ENCODE data around the gene MYO5B. TPM values are rescaled to one million over a fixed set of nuclear protein-coding genes. Genes with fewer than 3 reads are reported as not detected.

Gene MYO5B
- total and polyA plus RNA-seq, 9 of the 15 experiments (the other 6 are each of a cell fraction or from before 2014, with no cell fraction given) = 0.07 to 0.42 (median 0.28) TPM

DNA sequence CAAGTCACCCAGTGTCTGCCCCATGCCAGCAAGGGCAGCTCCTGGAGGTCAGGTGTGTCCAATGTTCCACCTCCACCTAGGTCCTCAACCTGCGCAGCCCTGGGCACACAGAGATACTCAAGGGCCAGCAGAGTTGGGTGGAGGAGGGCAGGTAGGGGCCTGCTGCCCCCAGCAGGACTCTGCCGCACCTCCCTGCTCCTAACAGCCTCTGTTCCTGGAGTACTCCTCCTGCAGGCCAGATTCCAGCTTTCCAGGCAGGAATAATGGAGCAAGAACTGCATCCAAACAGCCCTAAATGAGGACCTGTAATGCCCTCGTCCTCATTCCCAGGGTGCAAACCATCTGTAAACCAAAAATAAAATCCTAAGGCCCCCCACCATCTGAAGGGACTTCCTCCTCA is 337.2 kb downstream of the MYO5B start (continued):
- TF ChIP-seq SNIP1 (IDR thresholded peaks at IDR 0.05; ENCODE audit: low read depth) = no peak
- TF ChIP-seq GABPB1 (CRISPR knock-in tag; IDR thresholded peaks at IDR 0.05) = no peak
- no peak for TF ChIP-seq KLF1 (tag; IDR thresholded peaks at IDR 0.05)

DNA sequence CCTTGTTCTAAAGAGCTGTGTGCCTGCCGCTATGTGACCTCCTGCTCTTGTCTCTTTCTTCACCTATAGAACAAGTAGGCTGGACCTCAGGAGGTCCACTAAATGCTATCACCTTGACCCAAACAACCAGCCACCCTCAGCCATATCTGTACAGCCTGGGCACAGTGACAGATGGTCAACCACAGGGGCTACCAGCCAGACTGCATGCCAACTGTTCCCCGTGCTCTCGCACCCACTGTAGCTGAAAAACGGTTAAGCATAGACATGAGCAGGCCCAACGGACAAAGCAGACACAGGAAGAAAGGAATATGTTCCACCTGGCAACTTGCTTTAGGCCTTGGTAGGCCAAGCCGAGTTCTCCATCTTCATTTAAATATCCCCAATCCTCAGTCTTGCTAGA is 338.5 kb downstream of the MYO5B start:
- CTCF ChIA-PET (ENCODE audit: low intra/inter-chr PET ratio) = no interaction called here
- in situ Hi-C loops (cut with MboI) = loop anchor here (25.0 kb wide), 1 partner anchor 1169 kb away; no protein-coding TSS in a partner anchor
- TF ChIP-seq PHTF2 (CRISPR knock-in tag; IDR thresholded peaks at IDR 0.05) (no peak), SPI1 (IDR thresholded peaks at IDR 0.05; ENCODE audit: borderline replicate concordance, low read depth, low read length) (no peak), KAT2B (IDR thresholded peaks at IDR 0.05; ENCODE audit: low read depth, low read length) (no peak), MIER1 (IDR thresholded peaks at IDR 0.05; ENCODE audit: low read depth) (no peak), STAT5B (CRISPR knock-in tag; IDR thresholded peaks at IDR 0.05) (no peak), PCBP1 (IDR thresholded peaks at IDR 0.05; ENCODE audit: low read depth, low read length, poor library complexity, severe bottlenecking) (no peak), FOXP1 (CRISPR knock-in tag; IDR thresholded peaks at IDR 0.05) (no peak), FOS (IDR thresholded peaks at IDR 0.05; ENCODE audit: extremely low read depth, insufficient read length) (no peak), ZBTB43 (CRISPR knock-in tag; IDR thresholded peaks at IDR 0.05) (no peak), RBM34 (IDR thresholded peaks at IDR 0.05; ENCODE audit: borderline replicate concordance, insufficient read depth, low read length) (no peak), SRSF3 (IDR thresholded peaks at IDR 0.05; ENCODE audit: insufficient read depth, low read length) (no peak), TARDBP (IDR thresholded peaks at IDR 0.05) (no peak), GATAD2B (IDR thresholded peaks at IDR 0.05; ENCODE audit: borderline replicate concordance) (no peak), HIVEP1 (CRISPR knock-in tag; IDR thresholded peaks at IDR 0.05) (no peak), DLX4 (CRISPR knock-in tag; IDR thresholded peaks at IDR 0.05) (no peak), JUND (IDR thresholded peaks at IDR 0.05; ENCODE audit: borderline replicate concordance, low read depth, low read length) (no peak), JUND (tag; IDR thresholded peaks at IDR 0.05; ENCODE audit: borderline replicate concordance, low read depth, low read length) (no peak)
- TF ChIP-seq, protein P1, sequence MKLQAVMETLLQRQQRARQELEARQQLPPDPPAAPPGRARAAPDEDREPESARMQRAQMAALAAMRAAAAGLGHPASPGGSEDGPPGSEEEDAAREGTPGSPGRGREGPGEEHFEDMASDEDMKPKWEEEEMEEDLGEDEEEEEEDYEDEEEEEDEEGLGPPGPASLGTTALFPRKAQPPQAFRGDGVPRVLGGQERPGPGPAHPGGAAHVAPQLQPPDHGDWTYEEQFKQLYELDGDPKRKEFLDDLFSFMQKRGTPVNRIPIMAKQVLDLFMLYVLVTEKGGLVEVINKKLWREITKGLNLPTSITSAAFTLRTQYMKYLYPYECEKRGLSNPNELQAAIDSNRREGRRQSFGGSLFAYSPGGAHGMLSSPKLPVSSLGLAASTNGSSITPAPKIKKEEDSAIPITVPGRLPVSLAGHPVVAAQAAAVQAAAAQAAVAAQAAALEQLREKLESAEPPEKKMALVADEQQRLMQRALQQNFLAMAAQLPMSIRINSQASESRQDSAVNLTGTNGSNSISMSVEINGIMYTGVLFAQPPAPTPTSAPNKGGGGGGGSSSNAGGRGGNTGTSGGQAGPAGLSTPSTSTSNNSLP (IDR thresholded peaks at IDR 0.05; ENCODE audit: borderline replicate concordance, low read depth, low read length) = no peak

More for the DNA sequence above, 338.5 kb downstream of the MYO5B start:
- WGBS (ENCODE audit: insufficient coverage, low coverage, missing lambda C conversion rate) = 5% methylated on average over 5 of the region's 6 CpGs
- intact Hi-C loops (cut with micrococcal nuclease) = loop anchor here (10.0 kb wide), 2 partner anchors 92 to 122 kb away; no protein-coding TSS in a partner anchor
- H3K79me2 ChIP-seq (ENCODE audit: control insufficient read depth, insufficient read depth, low read length) = no peaks in the 10 kb centered on the region
- no peak overlapping the region for H3K4me2 ChIP-seq (ENCODE audit: insufficient read depth, low read length)
- BruUV-seq (replicated peaks) = no TSS peak
- no peaks in the 10 kb centered on the region for H3K9me1 ChIP-seq (ENCODE audit: control insufficient read depth, insufficient read depth, low read length)
- H3K27ac ChIP-seq (ENCODE audit: extremely low read depth, low read depth, low read length) = no peak overlapping the region
- no peak overlapping the region for H2AFZ ChIP-seq (ENCODE audit: low read depth, low read length)
- no peaks in the 10 kb centered on the region for H3K4me1 ChIP-seq (replicated peaks in 1 of 2; ENCODE audit: control insufficient read depth in 2 of 2, insufficient read depth in 2 of 2, low read length in 2 of 2)
- POLR2A ChIA-PET = interaction anchor here (1.4 kb wide), 1 partner anchor 9 kb away, joined by 3 read pairs; no protein-coding TSS in a partner anchor
- no peaks in the 10 kb centered on the region for H3K36me3 ChIP-seq (ENCODE audit: control insufficient read depth, insufficient read depth, low read length)
- no peak for ATAC-seq
- no peak for DNase-seq (ENCODE audit: extremely low read depth in 1 of 4, low spot score in 3 of 4)
- no peak overlapping the region for H3K4me3 ChIP-seq
- FAIRE-seq = no peak
- H3K27me3 ChIP-seq (ENCODE audit: control insufficient read depth in 2 of 2, insufficient read depth in 2 of 2, low read length in 2 of 2) = peaks cover 0 to 28% of the 10 kb centered on the region in 2 experiments; a peak in 2 of 5 replicates
- H3K9ac ChIP-seq (ENCODE audit: insufficient read depth in 1 of 2, low read depth in 2 of 2, low read length in 2 of 2) = no peak overlapping the region
- no peaks in the 10 kb centered on the region for H3K9me3 ChIP-seq (replicated peaks; ENCODE audit: control insufficient read depth, insufficient read depth, low read depth, low read length)
- H4K20me1 ChIP-seq (replicated peaks; ENCODE audit: control insufficient read depth, insufficient read depth, low read length) = no peaks in the 10 kb centered on the region
